SU-DHL-6 (cell line): Measurements from ENCODE around the gene YTHDC1.

Experiments used
- CTCF ChIP-seq: fragments of 200-600 bp; sonication (generic); IDR thresholded peaks from one replicate; pipeline ENCODE4 v1.5.1; 2017; ENCODE audit warnings: antibody characterized with exemption, mild to moderate bottlenecking, low read length, moderate library complexity; ENCODE audit not compliant: insufficient read depth, poor library complexity, severe bottlenecking
- EZH2phosphoT487 ChIP-seq: fragments of 200-600 bp; sonication (generic), shearing (Covaris generic); conservative IDR thresholded peaks from 2 replicates; pipeline ENCODE4 v1.6.1; 2018; ENCODE audit warnings: mild to moderate bottlenecking, antibody characterized with exemption, low read length, moderate library complexity, mixed read lengths

- TF ChIP-seq CTCF, result no peak
- no peak for TF ChIP-seq EZH2phosphoT487
Observed at GRCh38 chr4:68399306-68399705, 49.4 kb upstream of the YTHDC1 start.
